Adipose tissue (tissue), 3 donors: ENCODE data around the gene AMOTL1. TPM values are rescaled to one million over a fixed set of nuclear protein-coding genes. Genes with fewer than 3 reads are reported as not detected.

ENCODE experiments used
- H3K27ac ChIP-seq: one replicate; pipeline ENCODE4 v1.5.1; 2013; ENCODE audit warnings: low read depth, low read length
- WGBS, 3 donors: extraction: QIAGEN DNeasy Blood & Tissue Kit; methylation state at CpG; one replicate each; pipeline ENCODE4 v1.1.7; 2013; 5-methylcytosine and 5-hydroxymethylcytosine counted together
- polyA plus RNA-seq, 3 donors: library from polyadenylated mRNA; stranded (reverse); fragments of 200-250 nt; gene quantifications; one replicate each; pipeline ENCODE4 v1.2.3, GENCODE V29; 2013
- donor health status: healthy with polysubstance abuse.
- donor health status: Bipolar disorder and iron deficiency.
- donor health status: healthy.

The AMOTL1 gene
- polyA plus RNA-seq, 3 donors = 6.7 to 13.0 (median 10.8) TPM

GRCh38 chr11:94739331-94739730 lies 28.8 kb upstream of the AMOTL1 start:
- no peak overlapping the region for H3K27ac ChIP-seq
- WGBS, 3 donors = 78 to 90% (median 82%) methylated on average over 2 of the region's 2 CpGs

- H3K27ac ChIP-seq = no peak overlapping the region
- WGBS, 3 donors = 1 to 3% (median 2%) methylated on average over 75 to 82 of the region's 82 CpGs
Observed at GRCh38 chr11:94740083-94741021, 27.8 kb upstream of the AMOTL1 start.

- H3K27ac ChIP-seq = no peak overlapping the region
- 0 to 1% (median 1%) methylated on average over 34 to 35 of the region's 35 CpGs for WGBS, 3 donors
Observed at GRCh38 chr11:94741022-94741679, 27.0 kb upstream of the AMOTL1 start.

- no peak overlapping the region for H3K27ac ChIP-seq
- 93 to 100% (median 93%) methylated on average over 2 of the region's 2 CpGs for WGBS, 3 donors
Observed at GRCh38 chr11:94742665-94743064, 25.5 kb upstream of the AMOTL1 start.

GRCh38 chr11:94746721-94747120 lies 21.4 kb upstream of the AMOTL1 start:
- H3K27ac ChIP-seq = no peak overlapping the region
- WGBS, 3 donors = 22 to 83% (median 78%) methylated on average over 3 of the region's 3 CpGs

GRCh38 chr11:94747146-94747545 lies 21.0 kb upstream of the AMOTL1 start:
- no peak overlapping the region for H3K27ac ChIP-seq

- 88 to 96% (median 93%) methylated on average over 4 of the region's 4 CpGs for WGBS, 3 donors
Observed at GRCh38 chr11:94747601-94748041, 20.5 kb upstream of the AMOTL1 start.

GRCh38 chr11:94749369-94749768 lies 18.8 kb upstream of the AMOTL1 start:
- H3K27ac ChIP-seq = no peak overlapping the region
- whole genome bisulfite sequencing, 3 donors = 91 to 94% (median 92%) methylated on average over 4 of the region's 4 CpGs

More at GRCh38 chr11:94747601-94748041, 20.5 kb upstream of the AMOTL1 start:
- H3K27ac ChIP-seq = no peak overlapping the region

GRCh38 chr11:94750319-94751217 lies 17.6 kb upstream of the AMOTL1 start:
- WGBS, 3 donors = 49 to 60% (median 54%) methylated on average over 10 of the region's 10 CpGs

GRCh38 chr11:94751218-94751609 lies 16.9 kb upstream of the AMOTL1 start:
- H3K27ac ChIP-seq = no peak overlapping the region
- 66 to 87% (median 75%) methylated on average over 5 of the region's 5 CpGs for whole genome bisulfite sequencing, 3 donors

More at GRCh38 chr11:94750319-94751217, 17.6 kb upstream of the AMOTL1 start:
- no peak overlapping the region for H3K27ac ChIP-seq

GRCh38 chr11:94751786-94752185 lies 16.4 kb upstream of the AMOTL1 start:
- 75 to 82% (median 77%) methylated on average over 5 of the region's 5 CpGs for WGBS, 3 donors
- no peak overlapping the region for H3K27ac ChIP-seq

GRCh38 chr11:94753630-94754029 lies 14.5 kb upstream of the AMOTL1 start:
- WGBS, 3 donors = 59 to 75% (median 69%) methylated on average over 1 of the region's 1 CpG
- no peak overlapping the region for H3K27ac ChIP-seq

GRCh38 chr11:94754335-94754734 lies 13.8 kb upstream of the AMOTL1 start:
- no peak overlapping the region for H3K27ac ChIP-seq
- 61 to 86% (median 69%) methylated on average over 2 of the region's 2 CpGs for WGBS, 3 donors

GRCh38 chr11:94754819-94755218 lies 13.3 kb upstream of the AMOTL1 start:
- H3K27ac ChIP-seq = no peak overlapping the region
- 88 to 97% (median 93%) methylated on average over 2 of the region's 2 CpGs for WGBS, 3 donors

- H3K27ac ChIP-seq = no peak overlapping the region
- WGBS, 3 donors = 94 to 95% (median 94%) methylated on average over 11 of the region's 11 CpGs
Observed at GRCh38 chr11:94755494-94755893, 12.7 kb upstream of the AMOTL1 start.

- H3K27ac ChIP-seq = no peak overlapping the region
- 57 to 75% (median 60%) methylated on average over 5 of the region's 5 CpGs for WGBS, 3 donors
Observed at GRCh38 chr11:94757037-94757735, 11.0 kb upstream of the AMOTL1 start.

- no peak overlapping the region for H3K27ac ChIP-seq
- 80 to 97% (median 96%) methylated on average over 3 of the region's 3 CpGs for WGBS, 3 donors
Observed at GRCh38 chr11:94758666-94759065, 9.5 kb upstream of the AMOTL1 start.

- 94 to 98% (median 96%) methylated on average over 2 of the region's 2 CpGs for WGBS, 3 donors
- H3K27ac ChIP-seq = no peak overlapping the region
Observed at GRCh38 chr11:94759522-94759921, 8.6 kb upstream of the AMOTL1 start.
